HL-60/S4 treated with retinoic acid at 250 ng/mL for 4 days and 3 days (cell line): ENCODE measurements around the gene MPZ.
"Not testable (repeated sequence)": the region's sequence is repeated elsewhere in the genome, so short reads cannot be mapped to it uniquely, and the experiment has no call there.

Experiments used
- in situ Hi-C: fragments of 300-500 bp; cut with MboI; formaldehyde crosslinking; loops from 2 replicates; pipeline ENCODE4 v1.7.0; 2022; ENCODE audit warnings: low sequenced_read_pairs

MPZ gene

GRCh38 chr1:161309868-161310267 lies at the start of gene MPZ:
Gene MPZ, minus strand, starts transcription at chr1:161309968. Its CDS starts 63 bp downstream, at chr1:161309905.
- in situ Hi-C loops: no loop called here

GRCh38 chr1:161359291-161359690 lies 49.5 kb upstream of the MPZ start:
- in situ Hi-C loops: no loop called here

GRCh38 chr1:161357073-161357472 lies 47.3 kb upstream of the MPZ start:
- in situ Hi-C loops: no loop called here

GRCh38 chr1:161351482-161351881 lies 41.7 kb upstream of the MPZ start:
- in situ Hi-C loops: no loop called here

DNA sequence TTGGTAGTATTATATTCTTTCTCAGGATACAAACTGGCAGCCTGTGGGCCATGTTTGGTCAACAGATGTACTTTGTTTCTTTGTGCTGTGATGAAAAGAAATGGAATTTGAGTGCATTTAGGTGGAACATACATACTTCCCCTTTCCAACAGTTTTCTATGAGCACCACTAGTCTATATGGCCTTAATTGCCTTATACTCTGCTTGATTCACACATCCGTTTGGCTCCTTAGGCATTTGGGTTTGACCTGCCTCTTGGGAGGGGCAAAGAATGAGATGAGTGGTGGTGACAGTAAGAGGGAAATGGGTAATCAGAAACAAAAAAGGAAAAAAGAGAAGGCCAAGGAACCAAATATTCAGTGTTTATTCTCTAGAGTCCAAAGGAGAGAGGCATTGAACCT lies 40.9 kb upstream of the MPZ start:
- in situ Hi-C loops: no loop called here

DNA sequence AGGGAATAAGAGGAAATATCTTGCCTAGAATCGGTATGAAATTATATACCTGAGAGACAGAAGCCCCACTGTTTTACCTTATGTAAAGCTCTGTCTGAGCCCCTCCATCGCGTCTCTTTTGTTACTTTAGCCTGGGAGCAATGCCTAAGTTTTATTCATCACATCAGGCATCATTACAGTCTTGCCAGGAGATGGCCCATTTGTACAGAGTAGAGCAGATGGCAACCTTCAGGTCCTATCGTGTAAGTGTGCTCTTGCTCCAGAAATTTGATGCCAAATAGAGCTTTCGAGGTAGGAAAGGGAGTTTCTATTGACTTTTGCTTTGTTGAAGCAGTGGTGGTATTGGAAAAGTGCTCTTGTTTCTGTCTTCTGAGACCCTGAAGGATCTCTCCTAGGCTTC lies 33.1 kb upstream of the MPZ start:
- in situ Hi-C loops: no loop called here

- in situ Hi-C loops: no loop called here
Observed at GRCh38 chr1:161342177-161342576, 32.4 kb upstream of the MPZ start.

DNA sequence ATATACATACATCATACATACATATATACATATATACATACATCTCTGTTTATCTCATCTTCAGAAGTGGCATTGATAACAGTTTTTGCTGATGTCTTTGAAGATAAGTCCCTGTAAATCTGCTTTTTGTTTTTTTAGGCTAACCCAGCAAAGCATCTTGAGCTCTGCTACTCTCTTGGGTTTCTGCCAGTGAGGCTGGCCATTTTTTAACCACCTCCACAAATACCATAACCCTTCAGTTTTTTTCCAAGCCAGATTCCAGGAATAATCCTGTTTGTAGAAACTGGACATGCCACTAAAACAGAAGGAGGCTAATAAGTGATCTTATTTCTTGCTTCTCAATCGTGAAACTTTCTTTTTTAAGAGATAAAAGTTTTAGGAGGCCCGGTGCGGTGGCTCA lies 26.0 kb upstream of the MPZ start:
- in situ Hi-C loops: no loop called here

DNA sequence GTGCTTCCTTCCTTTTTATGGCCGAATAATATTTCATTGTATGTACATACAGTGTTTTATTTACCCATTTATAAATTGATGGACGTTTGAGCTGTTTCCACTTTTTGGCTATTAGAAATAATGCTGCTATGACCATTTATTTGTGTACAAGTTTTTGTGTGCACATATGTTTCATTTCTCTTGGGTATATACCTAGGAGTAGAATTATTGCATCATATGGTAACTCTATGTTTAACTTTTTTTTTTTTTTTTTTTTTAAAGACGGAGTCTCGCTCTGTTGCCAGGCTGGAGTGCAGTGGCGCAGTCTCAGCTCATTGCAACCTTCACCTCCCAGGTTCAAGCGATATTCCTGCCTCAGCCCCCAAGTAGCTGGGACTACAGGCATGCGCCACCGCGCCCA lies 23.4 kb upstream of the MPZ start:
- in situ Hi-C loops: no loop called here

DNA sequence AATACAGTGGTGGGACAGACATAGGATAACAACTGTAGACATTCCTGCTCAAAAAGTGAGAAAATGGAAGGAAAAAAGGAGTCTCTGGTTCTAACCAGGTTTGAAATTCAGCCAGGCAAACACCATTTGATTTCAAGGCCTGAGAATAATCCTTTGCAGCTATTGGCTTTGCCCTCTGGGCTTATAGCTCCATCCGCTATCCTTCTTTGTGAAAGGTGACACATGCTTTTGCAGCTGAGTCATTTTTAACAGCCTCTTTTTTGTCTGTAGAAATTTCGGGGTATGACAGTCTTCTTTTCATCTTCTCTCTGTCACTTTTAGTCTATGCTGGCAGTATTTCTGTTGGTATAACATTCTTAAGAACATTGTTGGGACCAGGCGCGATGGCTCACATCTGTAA lies 20.6 kb upstream of the MPZ start:
- in situ Hi-C loops: no loop called here

DNA sequence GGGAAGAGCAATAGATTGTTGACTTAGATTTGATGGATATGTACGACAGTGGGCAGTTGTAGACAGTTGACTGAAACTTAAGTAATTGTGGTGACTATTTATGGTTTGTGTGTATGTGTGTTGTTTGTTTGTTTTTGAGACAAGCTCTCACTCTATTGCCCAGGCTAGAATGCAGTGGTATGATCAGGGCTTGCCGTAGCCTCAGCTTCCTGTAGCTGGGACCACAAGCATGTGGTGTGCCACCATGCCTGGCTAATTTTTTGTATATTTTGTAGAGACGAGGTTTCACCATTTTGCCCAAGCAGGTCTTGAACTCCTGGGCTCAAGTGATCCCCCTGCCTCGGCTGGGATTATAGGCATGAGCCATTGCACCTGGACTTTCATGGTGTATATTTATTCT lies 14.3 kb upstream of the MPZ start:
- in situ Hi-C loops: no loop called here

- in situ Hi-C loops: not testable (repeated sequence)
Observed at GRCh38 chr1:161315841-161316674, 6.3 kb upstream of the MPZ start.

- in situ Hi-C loops: no loop called here
Observed at GRCh38 chr1:161314201-161314981, 4.6 kb upstream of the MPZ start, which contains the start of gene SDHC. Gene SDHC, plus strand, starts transcription at chr1:161314381. Its CDS starts 25 bp downstream, at chr1:161314406.

GRCh38 chr1:161313554-161314200 lies 3.9 kb upstream of the MPZ start:
- in situ Hi-C loops: no loop called here

DNA sequence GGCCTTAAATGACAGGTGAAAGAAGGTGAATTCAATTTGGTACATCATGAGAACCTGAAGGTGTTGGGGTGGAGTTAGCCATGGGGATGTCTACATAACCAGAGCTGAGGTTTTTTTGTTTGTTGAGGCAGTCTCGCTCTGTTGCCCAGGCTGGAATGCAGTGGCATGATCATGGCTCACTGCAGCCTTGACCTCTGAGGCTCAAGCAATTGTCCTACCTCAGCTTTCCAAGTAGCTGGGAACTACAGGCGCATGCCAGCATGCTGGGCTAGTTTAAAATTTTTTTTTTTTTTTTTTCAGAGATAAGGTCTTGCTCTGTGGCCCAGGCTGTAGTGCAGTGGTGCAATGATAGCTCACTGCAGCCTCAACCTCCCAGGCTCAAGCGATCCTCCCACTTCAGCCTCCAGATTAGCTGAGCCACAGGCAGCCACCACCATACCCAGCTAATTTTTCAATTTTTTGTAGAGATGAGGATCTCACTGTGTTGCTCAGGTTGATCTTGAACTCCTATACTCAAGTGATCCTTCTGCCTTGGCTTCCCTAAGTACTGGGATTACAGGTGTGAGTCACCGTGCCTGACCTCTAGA lies 1.9 kb upstream of the MPZ start:
- in situ Hi-C loops: no loop called here

GRCh38 chr1:161307892-161308638 lies 1.7 kb downstream of the MPZ start:
- in situ Hi-C loops: no loop called here

GRCh38 chr1:161307230-161307768 lies 2.5 kb downstream of the MPZ start:
- in situ Hi-C loops: no loop called here

DNA sequence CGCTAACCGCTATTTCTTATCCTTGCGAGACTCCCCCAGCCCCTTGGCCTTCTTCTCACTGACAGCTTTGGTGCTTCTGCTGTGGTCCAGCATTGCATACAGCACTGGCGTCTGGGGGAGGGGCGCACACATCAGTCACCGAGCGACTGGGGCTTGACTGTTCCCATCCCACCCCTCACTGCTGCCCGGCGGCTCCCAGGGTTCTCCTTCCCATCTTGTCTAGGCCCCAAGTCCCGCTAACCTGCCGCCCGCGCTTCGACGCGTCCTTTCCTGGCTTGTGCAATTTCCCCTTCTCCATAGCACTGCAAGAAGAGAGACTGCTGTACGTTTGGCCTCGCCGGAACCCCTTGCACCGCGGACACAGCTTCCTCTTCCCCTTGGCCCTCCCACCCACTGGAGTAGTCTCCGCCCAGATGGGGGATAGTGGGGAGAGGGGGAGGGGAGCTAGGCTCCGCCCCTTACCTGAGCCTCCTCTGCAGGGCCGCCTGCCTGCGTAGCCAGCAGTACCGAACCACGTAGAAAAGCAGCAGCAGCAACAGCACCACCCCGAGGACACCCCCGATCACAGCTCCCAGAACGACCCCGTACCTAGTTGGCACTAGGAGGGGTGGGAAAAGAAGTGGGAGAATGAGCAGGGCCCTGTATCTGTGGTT lies 3.8 kb downstream of the MPZ start:
- in situ Hi-C loops: no loop called here

GRCh38 chr1:161304927-161305866 lies 4.6 kb downstream of the MPZ start:
- in situ Hi-C loops: no loop called here
